LNCaP clone FGC (cell line): Measurements from ENCODE around the gene ARHGAP15.

Experiments
- DNase-seq: peaks from one replicate; pipeline ENCODE4 v3.0.0-alpha.2; 2011; ENCODE audit warnings: low read depth
- H3K4me3 ChIP-seq: 2 replicates; pipeline ENCODE4 v1.5.1; 2011; ENCODE audit warnings: mild to moderate bottlenecking, low read depth, low read length, control low read depth
- CTCF ChIP-seq: IDR thresholded peaks from 2 replicates; pipeline ENCODE4 v1.5.1; 2012; ENCODE audit warnings: mild to moderate bottlenecking; ENCODE audit not compliant: control insufficient read depth, insufficient read depth; ENCODE audit errors: extremely low read depth

Gene ARHGAP15

GRCh38 chr2:143177096-143177786 is 48.0 kb downstream of the ARHGAP15 start:
- no peak for DNase-seq
- H3K4me3 ChIP-seq, result no peak overlapping the region
- TF ChIP-seq CTCF, result no peak

GRCh38 chr2:143181494-143181893 is 52.3 kb downstream of the ARHGAP15 start:
- H3K4me3 ChIP-seq, result no peak overlapping the region
- TF ChIP-seq CTCF, result no peak
- DNase-seq, result no peak

GRCh38 chr2:143182649-143183048 is 53.4 kb downstream of the ARHGAP15 start:
- H3K4me3 ChIP-seq, result no peak overlapping the region
- no peak for TF ChIP-seq CTCF
- no peak for DNase-seq

- no peak for DNase-seq
- no peak for TF ChIP-seq CTCF
- H3K4me3 ChIP-seq, result no peak overlapping the region
Measured at GRCh38 chr2:143183804-143184463, 54.7 kb downstream of the ARHGAP15 start.

GRCh38 chr2:143186876-143187275 is 57.7 kb downstream of the ARHGAP15 start:
- no peak for DNase-seq
- no peak for TF ChIP-seq CTCF
- no peak overlapping the region for H3K4me3 ChIP-seq

- TF ChIP-seq CTCF, result no peak
- H3K4me3 ChIP-seq, result no peak overlapping the region
- DNase-seq, result no peak
Measured at GRCh38 chr2:143190431-143190830, 61.2 kb downstream of the ARHGAP15 start.
